ENCODE results near the gene FKBP15. TPM values are rescaled to one million over a fixed set of nuclear protein-coding genes. Genes with fewer than 3 reads are reported as not detected.

Gene FKBP15
- total RNA-seq, 1 experiment from 2014 or later = 17.6 TPM

DNA sequence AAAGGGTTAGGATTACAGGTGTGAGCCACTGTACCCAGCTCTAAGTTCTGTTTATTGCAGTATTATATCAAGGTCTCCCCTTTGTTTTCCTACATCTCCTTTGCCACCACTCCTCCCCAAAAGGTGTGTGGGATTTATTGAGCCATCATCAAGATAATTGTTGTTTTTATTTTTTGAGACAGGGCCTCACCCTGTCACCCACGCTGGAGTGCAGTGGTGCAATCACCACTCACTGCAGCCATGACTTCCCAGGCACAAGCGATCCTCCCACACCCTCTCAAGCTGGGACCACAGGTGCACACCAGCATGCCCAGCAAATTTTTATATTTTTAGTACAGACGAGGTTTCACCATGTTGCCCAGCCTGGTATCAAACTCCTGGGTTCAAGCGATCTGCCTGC, 24.8 kb upstream of the FKBP15 start:
- POLR2A ChIA-PET = no interaction called here
- intact Hi-C loops (cut with micrococcal nuclease; ENCODE audit: unreplicated experiment) (no loop called here), in situ Hi-C loops (cut with HindIII; ENCODE audit: low pct_unique_long_range_greater_than_20kb, low sequenced_read_pairs) (no loop called here)
- no peak for DNase-seq (ENCODE audit: low read depth, low spot score)
- CTCF ChIA-PET = no interaction called here
- H3K27ac ChIP-seq (ENCODE audit: low read length) = no peak overlapping the region
- TF ChIP-seq POLR2AphosphoS5 (IDR thresholded peaks at IDR 0.05; ENCODE audit: low read depth, low read length) = no peak
- TF ChIP-seq, protein P1, sequence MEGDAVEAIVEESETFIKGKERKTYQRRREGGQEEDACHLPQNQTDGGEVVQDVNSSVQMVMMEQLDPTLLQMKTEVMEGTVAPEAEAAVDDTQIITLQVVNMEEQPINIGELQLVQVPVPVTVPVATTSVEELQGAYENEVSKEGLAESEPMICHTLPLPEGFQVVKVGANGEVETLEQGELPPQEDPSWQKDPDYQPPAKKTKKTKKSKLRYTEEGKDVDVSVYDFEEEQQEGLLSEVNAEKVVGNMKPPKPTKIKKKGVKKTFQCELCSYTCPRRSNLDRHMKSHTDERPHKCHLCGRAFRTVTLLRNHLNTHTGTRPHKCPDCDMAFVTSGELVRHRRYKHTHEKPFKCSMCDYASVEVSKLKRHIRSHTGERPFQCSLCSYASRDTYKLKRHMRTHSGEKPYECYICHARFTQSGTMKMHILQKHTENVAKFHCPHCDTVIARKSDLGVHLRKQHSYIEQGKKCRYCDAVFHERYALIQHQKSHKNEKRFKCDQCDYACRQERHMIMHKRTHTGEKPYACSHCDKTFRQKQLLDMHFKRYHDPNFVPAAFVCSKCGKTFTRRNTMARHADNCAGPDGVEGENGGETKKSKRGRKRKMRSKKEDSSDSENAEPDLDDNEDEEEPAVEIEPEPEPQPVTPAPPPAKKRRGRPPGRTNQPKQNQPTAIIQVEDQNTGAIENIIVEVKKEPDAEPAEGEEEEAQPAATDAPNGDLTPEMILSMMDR (IDR thresholded peaks at IDR 0.05) = no peak
- no peak for TF ChIP-seq TCF7L2 (IDR thresholded peaks at IDR 0.05; ENCODE audit: low read depth, low read length)
- TF ChIP-seq SIN3A (IDR thresholded peaks at IDR 0.05; ENCODE audit: borderline replicate concordance, insufficient read depth, low read depth, low read length) = no peak
- TF ChIP-seq, protein P2, sequence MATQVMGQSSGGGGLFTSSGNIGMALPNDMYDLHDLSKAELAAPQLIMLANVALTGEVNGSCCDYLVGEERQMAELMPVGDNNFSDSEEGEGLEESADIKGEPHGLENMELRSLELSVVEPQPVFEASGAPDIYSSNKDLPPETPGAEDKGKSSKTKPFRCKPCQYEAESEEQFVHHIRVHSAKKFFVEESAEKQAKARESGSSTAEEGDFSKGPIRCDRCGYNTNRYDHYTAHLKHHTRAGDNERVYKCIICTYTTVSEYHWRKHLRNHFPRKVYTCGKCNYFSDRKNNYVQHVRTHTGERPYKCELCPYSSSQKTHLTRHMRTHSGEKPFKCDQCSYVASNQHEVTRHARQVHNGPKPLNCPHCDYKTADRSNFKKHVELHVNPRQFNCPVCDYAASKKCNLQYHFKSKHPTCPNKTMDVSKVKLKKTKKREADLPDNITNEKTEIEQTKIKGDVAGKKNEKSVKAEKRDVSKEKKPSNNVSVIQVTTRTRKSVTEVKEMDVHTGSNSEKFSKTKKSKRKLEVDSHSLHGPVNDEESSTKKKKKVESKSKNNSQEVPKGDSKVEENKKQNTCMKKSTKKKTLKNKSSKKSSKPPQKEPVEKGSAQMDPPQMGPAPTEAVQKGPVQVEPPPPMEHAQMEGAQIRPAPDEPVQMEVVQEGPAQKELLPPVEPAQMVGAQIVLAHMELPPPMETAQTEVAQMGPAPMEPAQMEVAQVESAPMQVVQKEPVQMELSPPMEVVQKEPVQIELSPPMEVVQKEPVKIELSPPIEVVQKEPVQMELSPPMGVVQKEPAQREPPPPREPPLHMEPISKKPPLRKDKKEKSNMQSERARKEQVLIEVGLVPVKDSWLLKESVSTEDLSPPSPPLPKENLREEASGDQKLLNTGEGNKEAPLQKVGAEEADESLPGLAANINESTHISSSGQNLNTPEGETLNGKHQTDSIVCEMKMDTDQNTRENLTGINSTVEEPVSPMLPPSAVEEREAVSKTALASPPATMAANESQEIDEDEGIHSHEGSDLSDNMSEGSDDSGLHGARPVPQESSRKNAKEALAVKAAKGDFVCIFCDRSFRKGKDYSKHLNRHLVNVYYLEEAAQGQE (IDR thresholded peaks at IDR 0.05; ENCODE audit: insufficient read depth in 1 of 2, low read depth in 2 of 2, low read length in 1 of 2) = no peak
- H3K4me1 ChIP-seq (ENCODE audit: control insufficient read depth, insufficient read depth, low read length) = no peaks in the 10 kb centered on the region
- H3K4me3 ChIP-seq (ENCODE audit: low read depth in 2 of 2, low read length in 2 of 2) = no peak overlapping the region
- no peaks in the 10 kb centered on the region for H3K27me3 ChIP-seq (ENCODE audit: control insufficient read depth, insufficient read depth, low read length)
- no peak for ATAC-seq
- H3K36me3 ChIP-seq (ENCODE audit: control insufficient read depth, insufficient read depth, low read length) = no peaks in the 10 kb centered on the region
- no peaks in the 10 kb centered on the region for H3K9me3 ChIP-seq (ENCODE audit: control insufficient read depth, insufficient read depth, low read depth, low read length)
- BruUV-seq (replicated peaks) = no TSS peak

DNA sequence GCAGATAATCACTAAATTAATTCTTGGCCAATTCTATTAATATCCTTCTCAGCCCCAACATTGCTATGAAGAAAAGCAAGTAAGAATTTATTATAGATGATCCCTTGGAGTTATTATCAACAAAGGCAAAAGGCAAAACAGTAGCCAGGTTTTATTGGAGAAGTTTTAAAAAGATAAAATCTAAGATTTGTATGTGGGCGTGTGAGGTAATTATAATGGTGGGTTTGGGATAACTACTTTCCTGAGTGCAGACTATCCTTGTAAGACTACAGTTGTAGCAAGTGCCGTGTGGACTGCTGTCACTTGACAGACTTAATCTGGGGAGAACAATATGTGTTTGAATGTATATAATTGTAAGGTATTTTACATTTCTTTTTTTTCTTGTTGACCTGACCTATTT, 23.5 kb upstream of the FKBP15 start:
- Histone ChIP-seq H3K27me3 (ENCODE audit: control insufficient read depth, insufficient read depth, low read length) (no peaks in the 10 kb centered on the region), H3K27ac (ENCODE audit: low read length) (no peak overlapping the region), H3K9me3 (ENCODE audit: control insufficient read depth, insufficient read depth, low read depth, low read length) (no peaks in the 10 kb centered on the region), H3K4me3 (ENCODE audit: low read depth in 2 of 2, low read length in 2 of 2) (no peak overlapping the region), H3K4me1 (ENCODE audit: control insufficient read depth, insufficient read depth, low read length) (no peaks in the 10 kb centered on the region), H3K36me3 (ENCODE audit: control insufficient read depth, insufficient read depth, low read length) (no peaks in the 10 kb centered on the region)
- no TSS peak for BruUV-seq (replicated peaks)
- ChIA-PET POLR2A (no interaction called here), CTCF (no interaction called here)
- in situ Hi-C loops (cut with HindIII; ENCODE audit: low pct_unique_long_range_greater_than_20kb, low sequenced_read_pairs) = no loop called here
- DNase-seq (ENCODE audit: low read depth, low spot score) = no peak
- TF ChIP-seq, protein P1 (IDR thresholded peaks at IDR 0.05) = no peak
- TF ChIP-seq POLR2AphosphoS5 (IDR thresholded peaks at IDR 0.05; ENCODE audit: low read depth, low read length) (no peak), TCF7L2 (IDR thresholded peaks at IDR 0.05; ENCODE audit: low read depth, low read length) (no peak), SIN3A (IDR thresholded peaks at IDR 0.05; ENCODE audit: borderline replicate concordance, insufficient read depth, low read depth, low read length) (no peak)
- TF ChIP-seq, protein P2 (IDR thresholded peaks at IDR 0.05; ENCODE audit: insufficient read depth in 1 of 2, low read depth in 2 of 2, low read length in 1 of 2) = no peak
- intact Hi-C loops (cut with micrococcal nuclease; ENCODE audit: unreplicated experiment) = no loop called here
- ATAC-seq = no peak
